HG02610 (cell line): ENCODE results near the gene TSC2.

ENCODE experiments used
- ATAC-seq: cut with Tn5 transposase; IDR thresholded peaks from one replicate; pipeline ENCODE4 v1.9.1; 2021; ENCODE audit warnings: mild to moderate bottlenecking, moderate library complexity; ENCODE audit not compliant: unreplicated experiment

TSC2 gene

DNA sequence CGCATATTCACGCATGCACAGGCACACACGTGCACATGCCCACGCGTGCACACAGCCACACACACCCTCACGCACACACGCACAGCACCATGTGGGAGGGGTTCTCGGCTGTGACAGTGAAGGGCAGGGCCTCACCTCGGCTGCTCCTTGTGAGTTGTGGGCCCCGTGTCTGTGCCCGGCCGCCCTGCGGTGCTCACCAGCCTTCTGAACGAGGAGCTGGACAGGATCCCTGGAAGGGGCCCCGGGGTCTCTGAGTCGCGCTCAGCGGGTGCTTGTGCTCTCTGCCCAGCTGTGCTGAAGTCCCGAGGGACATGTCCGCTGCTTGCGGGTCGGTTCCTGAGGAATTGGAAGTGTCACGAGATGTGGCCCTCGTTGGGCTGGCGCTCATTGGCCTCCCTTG, 16.1 kb downstream of the TSC2 start:
- no peak for ATAC-seq

DNA sequence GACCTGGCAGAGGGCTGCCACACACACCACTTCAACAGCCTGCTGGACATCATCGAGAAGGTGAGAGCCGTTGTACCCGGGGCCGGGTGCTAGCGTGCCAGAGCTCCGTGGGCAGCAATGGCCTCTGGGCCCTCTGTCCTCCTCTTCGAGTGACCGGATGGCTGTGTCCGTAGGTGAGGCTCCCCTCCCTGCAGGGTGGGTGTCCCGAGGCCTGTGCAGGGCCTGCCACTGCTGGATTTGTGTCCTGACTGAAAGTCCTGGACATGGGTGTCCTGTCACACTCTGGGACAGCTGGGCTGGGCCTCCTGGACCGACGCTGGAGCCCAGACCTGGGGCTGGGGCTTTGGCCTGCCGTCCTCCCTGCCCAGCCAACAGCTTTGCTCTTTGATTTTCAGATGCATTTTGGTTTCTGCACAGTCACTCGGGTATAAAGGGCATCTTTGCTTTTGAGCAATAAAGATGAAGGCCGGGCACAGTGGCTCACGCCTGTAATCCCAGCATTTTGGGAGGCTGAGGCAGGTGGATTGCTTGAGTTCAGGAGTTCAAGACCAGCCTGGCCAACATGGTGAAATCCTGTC, 16.7 kb downstream of the TSC2 start:
- no peak for ATAC-seq

DNA sequence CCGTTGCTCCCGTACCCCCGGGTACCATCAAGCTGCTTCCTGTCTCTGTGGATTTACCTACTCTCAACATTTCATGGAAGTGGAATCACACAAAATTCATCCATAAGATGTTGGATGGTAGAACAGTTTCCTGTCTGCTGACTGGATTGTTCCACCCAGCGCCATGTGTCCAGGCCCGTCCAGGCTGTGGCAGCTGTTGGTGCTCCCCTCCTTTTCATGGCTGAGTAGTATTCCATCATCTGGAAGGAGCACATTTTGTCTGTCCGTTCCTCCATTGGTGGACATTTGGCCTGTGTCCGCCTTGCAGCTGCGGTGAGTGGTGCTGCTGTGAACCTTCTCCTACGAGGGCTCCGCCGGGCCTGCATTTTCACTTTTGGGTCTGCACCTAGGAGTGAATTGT, 18.4 kb downstream of the TSC2 start:
- no peak for ATAC-seq

DNA sequence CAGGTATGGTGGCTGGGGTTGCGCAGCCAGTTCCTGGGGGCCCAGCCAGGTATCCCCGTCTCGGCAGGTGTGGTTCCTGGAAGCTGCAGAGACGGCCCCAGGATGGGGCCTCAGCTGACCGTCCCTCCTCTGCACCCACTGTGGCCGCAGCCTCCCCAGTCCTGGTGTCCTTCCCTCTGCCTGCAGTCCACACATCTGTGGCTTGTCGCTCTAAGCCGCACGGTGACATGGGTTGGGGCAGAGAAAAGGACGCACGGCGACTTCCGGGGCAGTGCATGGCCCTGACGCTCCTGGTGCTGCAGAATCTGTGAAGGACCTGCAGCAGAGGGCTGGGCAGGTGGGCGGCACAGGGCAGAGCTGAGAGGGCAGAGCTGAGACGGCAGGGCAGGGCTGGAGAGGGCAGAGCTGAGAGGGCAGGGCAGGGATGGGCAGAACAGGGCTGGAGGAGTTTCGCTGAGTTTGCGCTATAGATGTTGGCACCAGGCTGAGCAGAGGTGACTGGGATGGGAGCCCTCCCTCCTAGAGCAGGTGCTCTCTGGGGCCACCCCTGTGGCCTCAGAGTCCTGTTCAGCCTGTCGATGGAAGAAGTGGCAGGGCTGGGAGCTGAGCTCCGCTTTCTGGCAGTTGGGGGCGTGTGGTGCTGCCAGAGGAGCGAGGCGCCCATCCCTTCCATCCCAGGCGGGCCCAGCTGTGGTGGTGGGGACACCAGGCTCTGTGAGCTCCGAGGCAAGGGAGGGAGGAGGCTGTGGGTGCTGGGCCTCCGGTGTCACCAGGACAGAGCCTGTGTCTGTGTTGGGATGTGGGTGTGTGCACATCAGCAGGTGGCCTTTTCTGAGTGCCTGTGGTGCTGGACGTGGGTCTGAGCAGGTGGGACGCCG, 23.0 kb downstream of the TSC2 start:
- no peak for ATAC-seq

DNA sequence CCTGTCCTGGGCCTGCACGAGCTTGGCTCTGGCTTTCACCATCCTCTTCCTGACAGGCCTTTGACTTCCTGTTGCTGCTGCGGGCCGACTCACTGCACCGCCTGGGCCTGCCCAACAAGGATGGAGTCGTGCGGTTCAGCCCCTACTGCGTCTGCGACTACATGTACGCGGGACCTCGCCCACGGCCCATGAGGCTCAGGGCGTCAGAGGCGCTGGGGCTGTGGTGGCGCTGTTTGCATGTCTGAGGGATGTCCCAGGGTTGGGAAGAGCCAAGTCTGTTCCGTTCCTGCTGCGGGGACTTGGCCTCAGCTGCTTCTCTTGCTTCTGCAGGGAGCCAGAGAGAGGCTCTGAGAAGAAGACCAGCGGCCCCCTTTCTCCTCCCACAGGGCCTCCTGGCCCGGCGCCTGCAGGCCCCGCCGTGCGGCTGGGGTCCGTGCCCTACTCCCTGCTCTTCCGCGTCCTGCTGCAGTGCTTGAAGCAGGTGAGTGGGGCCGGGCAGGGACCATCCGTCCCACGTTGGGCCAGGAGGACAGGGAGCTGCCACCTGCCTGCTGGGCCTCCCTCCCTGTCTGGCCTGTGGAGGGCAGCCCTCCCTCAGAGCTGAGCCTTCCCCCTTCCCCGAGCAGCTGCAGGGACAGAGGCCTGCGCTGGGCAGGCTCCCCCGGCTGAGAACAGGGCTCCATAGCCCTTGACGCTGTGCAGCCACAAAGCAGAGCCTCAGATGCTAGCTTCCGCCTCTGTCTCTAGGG, 23.8 kb downstream of the TSC2 start:
- no peak for ATAC-seq

DNA sequence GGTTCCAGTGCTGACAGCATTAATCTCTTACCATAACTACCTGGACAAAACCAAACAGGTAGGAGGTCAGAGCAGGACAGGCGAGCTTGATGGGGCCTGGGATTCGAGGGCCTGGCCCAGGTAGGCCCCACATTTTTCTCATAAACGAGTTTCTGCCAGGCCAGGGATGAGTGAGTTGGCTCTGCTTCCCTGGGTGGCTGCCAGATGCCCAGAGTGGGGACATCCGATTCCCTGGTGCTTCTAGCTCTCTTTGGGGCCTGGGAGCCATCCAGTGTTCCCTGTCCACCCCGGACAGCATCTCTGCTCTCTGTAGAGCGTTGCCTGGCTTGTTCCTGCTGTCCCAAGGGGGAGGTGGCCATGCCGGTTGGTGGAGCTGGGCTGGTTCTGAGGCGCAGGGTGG, 25.1 kb downstream of the TSC2 start:
- no peak for ATAC-seq

DNA sequence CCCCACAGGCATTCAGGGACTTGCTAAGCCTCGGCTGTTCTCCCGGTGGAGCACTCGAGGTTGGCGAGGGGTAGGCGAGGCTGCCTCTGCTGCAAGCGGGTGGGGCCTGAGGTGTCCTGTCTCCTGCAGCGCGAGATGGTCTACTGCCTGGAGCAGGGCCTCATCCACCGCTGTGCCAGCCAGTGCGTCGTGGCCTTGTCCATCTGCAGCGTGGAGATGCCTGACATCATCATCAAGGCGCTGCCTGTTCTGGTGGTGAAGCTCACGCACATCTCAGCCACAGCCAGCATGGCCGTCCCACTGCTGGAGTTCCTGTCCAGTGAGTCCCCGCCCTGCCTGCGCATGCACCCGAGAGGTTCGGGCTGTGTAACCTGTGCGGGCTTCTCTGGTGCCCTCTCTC, 26.3 kb downstream of the TSC2 start:
- ATAC-seq: no peak

DNA sequence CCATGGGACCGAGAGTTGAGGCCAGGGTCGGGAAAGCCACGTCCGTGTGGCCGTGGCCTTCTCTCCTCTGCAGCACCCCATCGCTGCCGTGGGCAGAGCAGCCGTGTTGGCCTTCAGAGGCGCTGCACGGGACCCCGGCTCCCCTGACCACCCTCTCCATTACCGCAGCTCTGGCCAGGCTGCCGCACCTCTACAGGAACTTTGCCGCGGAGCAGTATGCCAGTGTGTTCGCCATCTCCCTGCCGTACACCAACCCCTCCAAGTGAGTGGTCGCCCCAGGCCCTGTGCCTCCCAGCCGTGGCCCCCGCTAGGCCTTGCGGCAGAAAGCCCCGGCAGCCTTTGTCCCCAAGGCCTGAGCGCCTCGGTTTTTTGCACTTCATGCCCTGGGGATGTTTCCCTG, 27.8 kb downstream of the TSC2 start:
- ATAC-seq: no peak

DNA sequence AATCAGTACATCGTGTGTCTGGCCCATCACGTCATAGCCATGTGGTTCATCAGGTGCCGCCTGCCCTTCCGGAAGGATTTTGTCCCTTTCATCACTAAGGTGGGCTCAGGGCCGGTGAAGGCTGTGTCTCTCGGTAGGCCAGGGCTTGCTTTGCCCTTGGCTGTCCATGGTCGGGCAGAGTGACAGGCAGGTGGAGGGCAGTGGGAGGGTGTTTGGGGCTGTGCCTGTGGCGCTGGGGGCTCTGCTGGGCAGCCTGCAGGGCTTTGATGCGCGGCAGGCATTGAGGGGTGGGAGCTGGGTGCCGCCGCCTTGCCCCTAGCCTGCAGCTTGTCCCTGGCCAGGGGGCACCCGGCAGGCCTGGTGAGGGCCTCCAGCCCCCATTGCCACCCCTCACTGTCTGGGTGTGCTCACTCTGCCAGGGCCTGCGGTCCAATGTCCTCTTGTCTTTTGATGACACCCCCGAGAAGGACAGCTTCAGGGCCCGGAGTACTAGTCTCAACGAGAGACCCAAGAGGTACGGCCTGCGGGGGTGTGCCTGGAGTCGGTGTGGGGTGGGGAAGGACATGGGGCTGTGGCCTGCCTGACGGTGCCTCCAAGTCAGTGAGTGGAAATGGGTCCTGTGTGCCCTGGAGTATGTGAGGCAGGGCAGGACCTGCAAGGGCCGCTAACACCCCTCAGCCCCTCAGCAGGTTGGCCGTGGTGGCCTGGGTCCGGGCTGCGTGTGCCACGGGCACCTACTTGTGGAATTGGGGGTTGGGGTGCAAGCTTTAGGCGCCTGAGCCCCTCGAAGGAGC, 28.5 kb downstream of the TSC2 start:
- ATAC-seq: no peak

DNA sequence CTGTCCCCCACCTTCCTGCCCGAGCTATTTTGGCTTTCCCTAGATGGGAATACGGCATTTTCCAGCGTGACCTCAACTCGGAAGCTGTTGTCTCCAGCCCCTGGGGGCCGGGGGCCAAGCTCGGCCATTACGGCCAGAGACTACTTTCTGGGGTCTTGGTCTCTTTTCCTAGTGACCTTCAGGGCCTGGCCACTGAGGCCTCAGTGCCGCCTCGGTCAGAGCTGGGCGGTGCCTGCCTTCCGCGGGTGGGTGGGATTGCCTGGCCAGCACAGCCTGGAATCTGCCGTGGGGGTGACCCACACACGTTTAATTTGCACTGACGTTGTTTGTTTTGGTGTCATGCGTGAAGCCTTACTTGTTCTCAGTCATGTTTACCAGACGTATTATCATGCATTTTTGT, 29.2 kb downstream of the TSC2 start:
- no peak for ATAC-seq

DNA sequence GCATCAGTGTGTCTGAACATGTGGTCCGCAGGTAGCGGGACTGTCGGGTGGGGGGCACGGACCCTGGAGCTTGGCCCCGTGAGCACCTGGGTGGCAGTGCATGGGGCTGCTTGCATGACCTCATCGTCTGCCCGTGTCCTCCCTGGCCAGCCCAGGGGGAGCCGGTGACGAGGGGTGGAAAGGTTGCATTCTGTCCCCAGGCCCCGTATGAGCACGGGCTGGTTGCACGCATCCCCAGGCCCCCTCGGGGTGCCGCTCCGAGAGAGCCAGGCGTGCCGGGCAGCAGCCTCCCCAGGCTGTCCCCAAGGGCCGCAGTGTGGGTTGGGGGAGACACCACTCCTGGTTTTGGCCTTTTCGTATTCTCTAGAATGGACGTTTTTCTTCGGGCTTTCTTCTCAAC, 29.9 kb downstream of the TSC2 start:
- ATAC-seq: no peak

DNA sequence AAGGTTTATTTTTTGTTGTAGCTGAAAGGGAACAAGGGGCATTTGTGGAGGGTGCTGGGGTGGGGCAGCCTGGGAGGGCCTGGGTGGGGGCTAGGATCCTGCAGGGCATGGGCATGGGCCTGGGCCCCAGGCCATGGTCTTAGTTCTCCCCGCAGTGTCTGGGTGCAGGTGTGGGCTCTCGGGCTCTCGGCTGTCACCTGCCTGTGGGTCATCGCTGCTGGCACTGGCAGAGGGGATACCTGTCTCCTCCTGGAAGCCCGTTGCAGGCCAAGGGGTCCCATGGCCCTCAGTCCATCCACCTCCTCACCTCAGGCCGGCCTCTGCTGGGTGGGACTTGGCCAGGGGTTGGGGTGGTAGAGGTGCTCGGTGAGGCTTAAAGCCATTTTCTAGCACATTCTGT, 30.3 kb downstream of the TSC2 start:
- ATAC-seq: no peak

DNA sequence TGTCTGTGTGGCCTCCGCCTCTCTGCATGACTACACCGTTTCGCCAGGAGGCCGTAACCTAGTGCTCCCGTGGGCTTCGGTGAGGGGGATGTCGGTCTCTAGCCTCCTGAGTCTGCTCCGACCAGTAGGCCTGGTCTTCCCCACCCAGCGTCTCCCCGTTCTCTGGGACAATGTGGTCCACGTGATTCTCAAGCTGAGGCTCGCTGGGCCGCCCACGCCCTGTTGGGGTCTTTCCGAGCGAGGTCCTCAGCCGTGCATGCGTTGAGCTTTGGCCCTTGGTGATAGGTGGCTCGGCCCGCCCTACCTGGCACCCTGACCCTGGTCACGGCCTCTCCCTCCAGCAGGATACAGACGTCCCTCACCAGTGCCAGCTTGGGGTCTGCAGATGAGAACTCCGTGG, 30.9 kb downstream of the TSC2 start:
- ATAC-seq: no peak

DNA sequence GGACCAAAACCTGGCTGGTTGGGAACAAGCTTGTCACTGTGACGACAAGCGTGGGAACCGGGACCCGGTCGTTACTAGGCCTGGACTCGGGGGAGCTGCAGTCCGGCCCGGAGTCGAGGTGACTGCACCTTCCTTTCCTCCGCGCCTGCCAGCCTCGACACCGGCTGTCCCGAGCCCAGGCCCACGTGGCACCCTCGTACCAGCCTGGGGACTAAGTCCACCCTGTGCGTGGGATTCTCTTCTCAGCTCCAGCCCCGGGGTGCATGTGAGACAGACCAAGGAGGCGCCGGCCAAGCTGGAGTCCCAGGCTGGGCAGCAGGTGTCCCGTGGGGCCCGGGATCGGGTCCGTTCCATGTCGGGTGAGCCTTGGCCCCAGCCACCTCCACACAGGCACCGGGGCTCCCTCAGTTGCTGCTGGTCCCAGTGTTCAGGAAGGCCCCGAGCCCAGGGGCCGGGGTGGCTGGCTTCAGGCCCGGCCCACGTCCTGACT, 31.6 kb downstream of the TSC2 start:
- no peak for ATAC-seq

DNA sequence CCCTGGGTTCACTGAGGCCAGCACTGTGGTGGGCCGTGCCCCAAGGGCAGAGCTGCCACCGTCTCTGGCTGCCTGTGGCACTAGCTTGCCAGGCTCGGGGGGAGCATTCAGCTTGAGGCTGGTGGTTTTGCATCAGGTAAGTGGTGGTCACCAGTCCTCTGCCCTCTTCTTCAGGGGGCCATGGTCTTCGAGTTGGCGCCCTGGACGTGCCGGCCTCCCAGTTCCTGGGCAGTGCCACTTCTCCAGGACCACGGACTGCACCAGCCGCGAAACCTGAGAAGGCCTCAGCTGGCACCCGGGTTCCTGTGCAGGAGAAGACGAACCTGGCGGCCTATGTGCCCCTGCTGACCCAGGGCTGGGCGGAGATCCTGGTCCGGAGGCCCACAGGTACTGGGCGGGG, 32.2 kb downstream of the TSC2 start:
- no peak for ATAC-seq

DNA sequence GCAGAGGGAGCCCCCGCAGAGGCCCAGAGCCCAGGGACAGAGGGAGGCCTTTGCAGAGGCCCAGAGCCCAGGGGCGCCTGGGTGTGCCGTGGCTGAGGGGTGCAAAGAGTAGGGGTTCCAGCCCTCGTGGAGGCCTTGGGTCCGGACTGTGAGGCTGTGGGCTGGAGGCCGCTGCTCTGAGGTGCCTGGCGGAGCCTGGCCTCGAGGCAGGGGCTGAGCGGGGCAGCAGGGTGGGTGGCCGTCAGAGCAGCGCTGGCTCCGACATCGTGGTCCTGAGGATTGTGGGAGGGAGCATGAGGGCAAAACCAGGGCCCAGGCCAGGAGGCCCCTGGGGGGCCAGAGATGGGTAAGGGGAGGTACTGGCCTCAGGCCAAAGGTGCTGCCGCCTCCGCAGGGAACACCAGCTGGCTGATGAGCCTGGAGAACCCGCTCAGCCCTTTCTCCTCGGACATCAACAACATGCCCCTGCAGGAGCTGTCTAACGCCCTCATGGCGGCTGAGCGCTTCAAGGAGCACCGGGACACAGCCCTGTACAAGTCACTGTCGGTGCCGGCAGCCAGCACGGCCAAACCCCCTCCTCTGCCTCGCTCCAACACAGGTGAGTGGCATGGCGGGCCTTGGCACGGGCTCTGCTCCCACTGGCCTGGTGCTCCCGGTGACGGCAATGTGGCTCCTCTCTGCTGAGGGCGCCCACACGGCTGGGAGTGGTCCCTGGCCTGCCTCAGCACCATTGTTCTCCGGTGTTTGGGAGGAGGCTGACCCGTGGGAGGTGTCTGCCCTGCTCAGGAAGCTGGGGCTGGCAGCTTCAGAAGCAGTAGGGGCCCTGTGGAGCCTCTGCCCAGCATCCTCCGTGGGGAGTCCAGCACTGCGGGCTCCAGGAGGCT, 33.7 kb downstream of the TSC2 start:
- ATAC-seq: no peak

DNA sequence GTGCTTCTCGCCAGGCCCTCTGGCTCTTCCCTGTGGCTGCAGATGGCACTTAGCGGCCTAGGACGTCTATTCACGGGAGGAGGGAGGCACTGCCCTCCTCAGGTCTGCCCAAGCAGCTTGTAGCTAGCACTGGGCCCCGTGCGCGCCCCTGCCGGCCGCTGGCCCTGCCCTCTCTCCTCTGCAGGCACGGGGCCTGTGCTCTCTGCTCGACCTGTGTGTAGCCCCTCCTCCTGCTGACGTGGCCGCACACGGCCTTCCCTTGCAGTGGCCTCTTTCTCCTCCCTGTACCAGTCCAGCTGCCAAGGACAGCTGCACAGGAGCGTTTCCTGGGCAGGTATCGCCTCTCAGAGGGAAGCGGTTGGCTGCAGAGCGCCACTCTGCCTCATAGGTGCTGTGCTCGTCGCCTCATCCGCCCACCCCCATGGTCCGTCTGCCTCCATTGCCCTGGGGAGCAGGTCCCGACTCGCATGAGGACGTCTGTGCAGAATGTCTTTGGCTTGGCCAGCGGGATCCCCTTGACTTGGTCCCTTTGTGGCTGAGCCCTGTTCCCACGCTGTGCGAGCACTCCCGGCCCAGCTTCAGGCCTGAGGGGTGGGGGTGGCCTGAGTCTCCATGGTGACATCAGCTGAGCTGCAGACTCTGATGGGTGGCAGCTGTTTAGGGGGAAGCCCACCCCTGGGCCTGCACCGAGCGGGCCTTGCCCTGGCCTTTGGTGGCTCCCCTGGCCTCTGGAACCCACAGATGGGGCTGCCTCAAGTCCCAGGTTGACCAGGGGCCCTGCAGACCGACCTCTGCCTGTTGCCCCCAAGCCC, 34.6 kb downstream of the TSC2 start:
- no peak for ATAC-seq

DNA sequence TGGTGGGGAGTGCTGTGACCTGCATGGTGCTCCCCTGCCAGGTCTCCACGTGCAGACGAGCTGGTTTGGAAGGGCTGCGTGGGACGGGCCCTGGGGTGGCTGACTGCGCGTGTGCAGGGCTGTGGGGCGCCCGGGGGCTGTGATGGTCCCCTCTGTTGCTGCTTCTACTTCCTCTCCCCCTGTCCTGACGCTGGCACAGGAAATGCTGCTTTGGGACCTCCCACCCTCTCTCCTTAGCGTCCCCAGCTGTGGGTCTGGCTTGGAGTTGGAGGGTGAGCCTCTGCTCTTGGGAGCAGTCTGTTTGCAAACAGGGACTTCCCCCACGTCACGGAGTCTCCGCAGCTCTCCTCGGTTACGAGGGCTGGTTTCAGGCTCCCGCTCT, 35.2 kb downstream of the TSC2 start:
- no peak for ATAC-seq

DNA sequence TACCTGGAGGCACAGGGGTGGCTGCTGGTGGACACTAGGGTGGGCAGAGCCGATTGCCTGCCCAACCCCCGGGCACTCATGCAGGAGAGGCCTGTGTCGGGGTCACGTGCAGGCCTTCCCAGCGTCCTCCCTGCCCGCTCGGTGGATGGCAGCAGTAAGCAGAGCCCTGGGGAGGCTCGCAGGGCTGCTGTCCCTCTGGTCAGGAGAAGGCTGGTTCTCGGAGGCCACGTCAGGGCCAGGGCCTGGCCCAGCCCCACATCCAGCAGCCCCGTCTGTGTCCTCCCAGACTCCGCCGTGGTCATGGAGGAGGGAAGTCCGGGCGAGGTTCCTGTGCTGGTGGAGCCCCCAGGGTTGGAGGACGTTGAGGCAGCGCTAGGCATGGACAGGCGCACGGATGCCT, 35.6 kb downstream of the TSC2 start:
- ATAC-seq: no peak
